Osteoblast (primary cell): Measurements from ENCODE around the gene CDC42BPA. TPM values are rescaled to one million over a fixed set of nuclear protein-coding genes. Genes with fewer than 3 reads are reported as not detected.
A peak's percentile ranks its signal among the peaks of the same experiment; 100 is the strongest.

Experiments
- DNase-seq: peaks from one replicate; pipeline ENCODE4 v3.0.0; 2011; ENCODE audit warnings: low spot score, mixed read lengths; ENCODE audit not compliant: insufficient read length; ENCODE audit errors: missing footprints
- H2AFZ ChIP-seq: 2 replicates; pipeline ENCODE4 v1.6.0; 2011; ENCODE audit warnings: mild to moderate bottlenecking, low read length
- H3K27ac ChIP-seq: 2 replicates; pipeline ENCODE4 v1.5.1; 2011; ENCODE audit warnings: mild to moderate bottlenecking, low read depth, low read length, moderate library complexity
- H3K27me3 ChIP-seq: 2 replicates; pipeline ENCODE4 v1.6.0; 2012; ENCODE audit warnings: mild to moderate bottlenecking, control low read depth, inconsistent platforms, low read length, moderate library complexity; ENCODE audit not compliant: insufficient read depth
- H3K36me3 ChIP-seq: 2 replicates; pipeline ENCODE4 v1.5.1; 2011; ENCODE audit warnings: mild to moderate bottlenecking, low read length, control low read depth, moderate library complexity; ENCODE audit not compliant: insufficient read depth
- H3K4me1 ChIP-seq: 2 replicates; pipeline ENCODE4 v1.5.1; 2011; ENCODE audit warnings: mild to moderate bottlenecking, low read length, control low read depth, moderate library complexity; ENCODE audit not compliant: insufficient read depth
- H3K4me2 ChIP-seq: 2 replicates; pipeline ENCODE4 v1.6.0; 2011; ENCODE audit warnings: mild to moderate bottlenecking, low read length; ENCODE audit not compliant: insufficient read depth
- H3K4me3 ChIP-seq: fragments of 200-600 bp; sonication (generic); 3 replicates; pipeline ENCODE4 v1.5.1; 2012; ENCODE audit warnings: mild to moderate bottlenecking, low read length, inconsistent platforms; ENCODE audit not compliant: insufficient read depth
- H3K79me2 ChIP-seq: 2 replicates; pipeline ENCODE4 v1.6.0; 2012; ENCODE audit warnings: mild to moderate bottlenecking, low read length, control low read depth, inconsistent platforms; ENCODE audit not compliant: insufficient read depth
- H3K9me3 ChIP-seq: 2 replicates; pipeline ENCODE4 v1.5.1; 2011; ENCODE audit warnings: low read depth, low read length, control low read depth
- H4K20me1 ChIP-seq: 2 replicates; pipeline ENCODE4 v1.6.0; 2012; ENCODE audit warnings: mild to moderate bottlenecking, low read length, control low read depth; ENCODE audit not compliant: insufficient read depth
- total RNA-seq: library from RNA; depleted of rRNA; stranded (reverse); fragments of >200 nt; gene quantifications from 2 replicates; pipeline ENCODE4 v1.2.3, GENCODE V29; 2012
- TF ChIP-seq, protein P1 (sequence below): IDR thresholded peaks from 2 replicates; pipeline ENCODE4 v1.5.1; 2011; ENCODE audit warnings: mild to moderate bottlenecking, low read depth, low read length, moderate library complexity; ENCODE audit errors: extremely low read depth

Gene CDC42BPA
- total RNA-seq, 1 donor = 77.8 TPM

DNA sequence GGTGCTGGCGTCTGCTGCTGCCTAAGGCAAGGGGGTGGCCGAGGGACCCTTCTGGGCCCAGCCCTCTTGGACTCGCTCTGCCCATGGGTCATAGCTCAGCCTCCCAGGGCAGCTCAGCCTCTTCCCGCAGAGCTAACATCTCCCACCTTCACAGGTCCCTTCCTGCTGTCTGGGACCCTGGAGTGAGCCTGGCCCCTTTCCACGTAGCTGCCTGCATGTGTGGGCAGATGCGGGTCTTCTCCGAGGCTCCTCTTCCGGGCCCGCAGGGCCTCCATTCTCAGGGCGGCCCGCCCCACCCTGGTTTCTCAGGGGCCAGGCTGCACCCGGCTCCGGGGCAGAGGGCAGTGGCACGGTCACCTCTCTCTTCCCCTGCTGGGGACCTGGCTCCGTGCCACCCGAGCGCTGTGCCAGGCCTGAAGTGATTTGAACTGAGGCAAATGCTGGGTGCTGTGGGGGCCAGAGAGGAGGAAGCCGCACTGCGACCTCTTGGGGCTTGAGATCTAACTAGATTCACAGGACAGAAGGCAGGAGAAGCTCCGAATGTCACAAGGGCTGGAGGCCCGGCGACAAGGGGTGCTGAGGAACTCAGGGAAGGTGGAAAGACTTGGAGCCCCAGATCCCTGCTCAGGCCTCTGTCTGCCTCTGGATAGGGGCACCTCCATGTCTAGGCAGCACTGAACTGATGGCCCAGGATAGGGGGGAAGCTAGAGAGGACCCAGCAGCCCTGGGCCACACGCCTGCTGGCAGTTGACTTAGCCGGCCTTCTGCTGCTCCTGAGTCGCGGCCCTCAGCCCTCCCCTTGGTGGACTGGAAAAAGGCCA lies 337.5 kb downstream of the CDC42BPA start:
- Histone ChIP-seq H3K4me3 (no peak overlapping the region), H3K79me2 (no peaks in the 10 kb centered on the region), H4K20me1 (peaks cover 2% of the 10 kb centered on the region), H3K9me3 (no peaks in the 10 kb centered on the region), H2AFZ (no peak overlapping the region), H3K4me1 (no peaks in the 10 kb centered on the region), H3K27ac (no peak overlapping the region), H3K27me3 (no peaks in the 10 kb centered on the region), H3K36me3 (no peaks in the 10 kb centered on the region), H3K4me2 (no peak overlapping the region)
- TF ChIP-seq, protein P1, sequence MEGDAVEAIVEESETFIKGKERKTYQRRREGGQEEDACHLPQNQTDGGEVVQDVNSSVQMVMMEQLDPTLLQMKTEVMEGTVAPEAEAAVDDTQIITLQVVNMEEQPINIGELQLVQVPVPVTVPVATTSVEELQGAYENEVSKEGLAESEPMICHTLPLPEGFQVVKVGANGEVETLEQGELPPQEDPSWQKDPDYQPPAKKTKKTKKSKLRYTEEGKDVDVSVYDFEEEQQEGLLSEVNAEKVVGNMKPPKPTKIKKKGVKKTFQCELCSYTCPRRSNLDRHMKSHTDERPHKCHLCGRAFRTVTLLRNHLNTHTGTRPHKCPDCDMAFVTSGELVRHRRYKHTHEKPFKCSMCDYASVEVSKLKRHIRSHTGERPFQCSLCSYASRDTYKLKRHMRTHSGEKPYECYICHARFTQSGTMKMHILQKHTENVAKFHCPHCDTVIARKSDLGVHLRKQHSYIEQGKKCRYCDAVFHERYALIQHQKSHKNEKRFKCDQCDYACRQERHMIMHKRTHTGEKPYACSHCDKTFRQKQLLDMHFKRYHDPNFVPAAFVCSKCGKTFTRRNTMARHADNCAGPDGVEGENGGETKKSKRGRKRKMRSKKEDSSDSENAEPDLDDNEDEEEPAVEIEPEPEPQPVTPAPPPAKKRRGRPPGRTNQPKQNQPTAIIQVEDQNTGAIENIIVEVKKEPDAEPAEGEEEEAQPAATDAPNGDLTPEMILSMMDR = no peak
- peak; percentile 72 for DNase-seq

DNA sequence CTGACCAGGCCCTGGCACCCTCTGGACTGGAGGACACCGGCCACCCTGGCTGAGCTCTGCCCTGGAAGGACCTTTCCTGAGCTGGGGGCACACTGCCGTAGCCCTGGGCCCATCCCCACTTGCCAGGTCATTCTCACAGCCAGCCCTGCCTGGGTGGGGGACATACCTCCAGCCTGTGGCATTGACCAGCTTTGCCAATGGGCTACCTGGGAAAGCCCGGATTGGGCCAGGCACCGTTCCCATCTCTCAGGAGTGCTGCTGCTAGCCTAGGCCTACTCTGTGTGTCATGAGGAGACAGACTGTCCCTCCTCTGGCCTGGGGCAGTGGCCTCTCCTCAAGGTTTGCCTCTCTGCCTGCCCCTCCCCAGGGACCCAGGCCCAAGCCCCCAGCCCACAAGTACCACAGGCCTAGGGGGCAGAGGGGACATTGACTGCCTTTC lies 338.2 kb downstream of the CDC42BPA start:
- Histone ChIP-seq H3K79me2 (no peaks in the 10 kb centered on the region), H3K27ac (no peak overlapping the region), H3K4me3 (no peak overlapping the region), H3K27me3 (no peaks in the 10 kb centered on the region), H3K9me3 (no peaks in the 10 kb centered on the region), H4K20me1 (peaks cover 2% of the 10 kb centered on the region), H2AFZ (no peak overlapping the region), H3K36me3 (no peaks in the 10 kb centered on the region), H3K4me2 (no peak overlapping the region), H3K4me1 (no peaks in the 10 kb centered on the region)
- TF ChIP-seq, protein P1 = no peak
- peak; percentile 75 for DNase-seq

DNA sequence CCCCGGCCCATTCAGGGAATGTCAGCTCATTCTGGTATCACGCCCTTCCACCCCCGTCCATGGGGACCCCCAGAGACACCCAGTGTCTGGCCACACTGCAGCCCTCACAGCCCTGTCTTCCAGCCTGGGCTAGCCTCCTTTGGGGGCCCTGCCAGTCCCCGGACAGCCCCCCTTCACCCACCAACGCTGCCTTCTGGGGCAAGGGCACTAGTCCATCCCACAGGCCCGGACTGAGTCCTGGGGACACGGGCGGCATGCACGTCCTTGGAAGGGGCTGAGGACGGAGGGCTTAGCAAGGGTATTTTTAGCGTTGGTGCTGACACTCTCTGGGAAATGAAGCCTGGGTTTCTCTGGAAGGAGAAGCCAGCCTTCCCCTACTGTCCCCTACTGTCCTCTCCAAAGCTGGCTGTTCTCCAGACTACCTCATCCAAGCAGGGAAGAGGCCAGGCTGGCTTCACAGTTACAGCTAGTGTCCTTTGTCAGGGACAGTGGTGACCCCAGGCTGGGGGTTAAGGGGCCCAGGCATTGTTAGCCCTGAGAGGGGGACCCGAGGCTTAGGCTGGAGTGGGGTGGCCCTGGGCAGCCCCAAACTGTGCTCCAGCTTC lies 338.7 kb downstream of the CDC42BPA start:
- H2AFZ ChIP-seq = no peak overlapping the region
- H4K20me1 ChIP-seq = peaks cover 2% of the 10 kb centered on the region
- H3K4me1 ChIP-seq = peaks cover 3% of the 10 kb centered on the region
- peak; percentile 83 for DNase-seq
- H3K4me2 ChIP-seq = no peak overlapping the region
- H3K27me3 ChIP-seq = no peaks in the 10 kb centered on the region
- no peak overlapping the region for H3K27ac ChIP-seq
- no peak overlapping the region for H3K4me3 ChIP-seq
- TF ChIP-seq, protein P1 = no peak
- no peaks in the 10 kb centered on the region for H3K9me3 ChIP-seq
- no peaks in the 10 kb centered on the region for H3K79me2 ChIP-seq
- no peaks in the 10 kb centered on the region for H3K36me3 ChIP-seq

DNA sequence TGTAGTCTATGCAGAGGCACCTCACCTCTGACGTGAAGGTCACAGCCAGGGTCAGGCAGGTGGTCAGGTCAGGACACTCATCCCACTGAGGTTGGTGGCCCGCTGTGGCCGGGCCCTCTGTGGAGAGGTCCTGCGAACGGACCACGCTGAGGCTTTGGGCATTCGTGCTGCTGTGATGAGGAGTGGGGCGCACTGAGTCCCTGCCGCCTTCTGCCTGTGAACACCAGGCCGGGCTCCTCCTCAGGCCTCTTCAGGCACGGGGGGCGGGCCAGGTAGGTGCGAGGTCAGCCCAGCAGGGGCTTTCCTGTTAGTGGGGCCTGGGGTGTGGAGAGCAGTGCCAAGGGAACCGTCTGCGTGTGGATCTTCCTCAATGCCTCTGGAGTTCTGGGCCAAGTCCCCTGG lies 339.2 kb downstream of the CDC42BPA start:
- H3K36me3 ChIP-seq = no peaks in the 10 kb centered on the region

More for the DNA sequence above, 339.2 kb downstream of the CDC42BPA start:
- TF ChIP-seq, protein P1 = no peak
- no peaks in the 10 kb centered on the region for H3K79me2 ChIP-seq
- H3K9me3 ChIP-seq = no peaks in the 10 kb centered on the region
- H3K4me3 ChIP-seq = no peak overlapping the region
- no peak overlapping the region for H3K27ac ChIP-seq
- DNase-seq = peak; percentile 71
- H2AFZ ChIP-seq = no peak overlapping the region
- peaks cover 2% of the 10 kb centered on the region for H4K20me1 ChIP-seq
- H3K4me2 ChIP-seq = no peak overlapping the region
- H3K27me3 ChIP-seq = no peaks in the 10 kb centered on the region
- H3K4me1 ChIP-seq = peaks cover 8% of the 10 kb centered on the region
